Measurements from ENCODE around the gene TXLNB. TPM values are rescaled to one million over a fixed set of nuclear protein-coding genes. Genes with fewer than 3 reads are reported as not detected.

TXLNB gene
- total and polyA plus RNA-seq, 2 of the 13 experiments (the other 11 are each of a cell fraction or from before 2014, with no cell fraction given), result not detected

DNA sequence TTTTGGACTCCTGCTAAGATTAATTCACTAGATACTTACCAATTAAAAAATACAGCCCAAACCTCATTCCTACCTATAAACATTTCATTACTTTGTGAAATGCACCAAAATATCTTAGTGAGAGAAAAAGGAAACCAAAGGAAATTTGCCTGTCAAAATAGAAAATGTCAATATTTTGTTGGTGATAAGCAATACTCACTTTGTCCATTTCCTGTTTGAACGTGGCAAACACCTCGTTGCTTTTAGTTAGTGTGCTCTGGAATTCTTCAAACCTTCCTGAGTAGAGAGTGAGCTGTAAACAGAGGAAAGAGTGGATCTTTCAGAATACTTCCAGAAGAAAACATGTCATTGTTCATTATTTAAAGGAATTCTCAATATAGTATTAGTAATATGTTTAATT lies 44.2 kb downstream of the TXLNB start:
- ATAC-seq, result no peak
- CTCF ChIA-PET (ENCODE audit: low intra/inter-chr PET ratio, low total read pairs), result no interaction called here
- H2AFZ ChIP-seq (ENCODE audit: low read length), result peak overlapping the region; percentile 19
- TF ChIP-seq MIXL1 (CRISPR knock-in tag; IDR thresholded peaks at IDR 0.05) (0 out of 2 replicates have a peak, but pooled peaks have one; percentile 43), ZSCAN31 (CRISPR knock-in tag; IDR thresholded peaks at IDR 0.05; ENCODE audit: low read depth) (no peak), MED1 (CRISPR knock-in tag; IDR thresholded peaks at IDR 0.05) (peak; percentile 21; the same call in 1 of the 2 replicates), FOXA3 (CRISPR knock-in tag; IDR thresholded peaks at IDR 0.05) (0 out of 2 replicates have a peak, but pooled peaks have one; percentile 16), GABPA (IDR thresholded peaks at IDR 0.05; ENCODE audit: low read depth, low read length) (no peak), GABPA (CRISPR knock-in tag; IDR thresholded peaks at IDR 0.05; ENCODE audit: low read depth) (peak; percentile 53), ELF3 (CRISPR knock-in tag; IDR thresholded peaks at IDR 0.05) (peak; percentile 52), AHDC1 (CRISPR knock-in tag; IDR thresholded peaks at IDR 0.05; ENCODE audit: borderline replicate concordance) (0 out of 2 replicates have a peak, but pooled peaks have one; percentile 14), ZNF275 (CRISPR knock-in tag; IDR thresholded peaks at IDR 0.05; ENCODE audit: borderline replicate concordance) (no peak)
- TF ChIP-seq, protein P1, sequence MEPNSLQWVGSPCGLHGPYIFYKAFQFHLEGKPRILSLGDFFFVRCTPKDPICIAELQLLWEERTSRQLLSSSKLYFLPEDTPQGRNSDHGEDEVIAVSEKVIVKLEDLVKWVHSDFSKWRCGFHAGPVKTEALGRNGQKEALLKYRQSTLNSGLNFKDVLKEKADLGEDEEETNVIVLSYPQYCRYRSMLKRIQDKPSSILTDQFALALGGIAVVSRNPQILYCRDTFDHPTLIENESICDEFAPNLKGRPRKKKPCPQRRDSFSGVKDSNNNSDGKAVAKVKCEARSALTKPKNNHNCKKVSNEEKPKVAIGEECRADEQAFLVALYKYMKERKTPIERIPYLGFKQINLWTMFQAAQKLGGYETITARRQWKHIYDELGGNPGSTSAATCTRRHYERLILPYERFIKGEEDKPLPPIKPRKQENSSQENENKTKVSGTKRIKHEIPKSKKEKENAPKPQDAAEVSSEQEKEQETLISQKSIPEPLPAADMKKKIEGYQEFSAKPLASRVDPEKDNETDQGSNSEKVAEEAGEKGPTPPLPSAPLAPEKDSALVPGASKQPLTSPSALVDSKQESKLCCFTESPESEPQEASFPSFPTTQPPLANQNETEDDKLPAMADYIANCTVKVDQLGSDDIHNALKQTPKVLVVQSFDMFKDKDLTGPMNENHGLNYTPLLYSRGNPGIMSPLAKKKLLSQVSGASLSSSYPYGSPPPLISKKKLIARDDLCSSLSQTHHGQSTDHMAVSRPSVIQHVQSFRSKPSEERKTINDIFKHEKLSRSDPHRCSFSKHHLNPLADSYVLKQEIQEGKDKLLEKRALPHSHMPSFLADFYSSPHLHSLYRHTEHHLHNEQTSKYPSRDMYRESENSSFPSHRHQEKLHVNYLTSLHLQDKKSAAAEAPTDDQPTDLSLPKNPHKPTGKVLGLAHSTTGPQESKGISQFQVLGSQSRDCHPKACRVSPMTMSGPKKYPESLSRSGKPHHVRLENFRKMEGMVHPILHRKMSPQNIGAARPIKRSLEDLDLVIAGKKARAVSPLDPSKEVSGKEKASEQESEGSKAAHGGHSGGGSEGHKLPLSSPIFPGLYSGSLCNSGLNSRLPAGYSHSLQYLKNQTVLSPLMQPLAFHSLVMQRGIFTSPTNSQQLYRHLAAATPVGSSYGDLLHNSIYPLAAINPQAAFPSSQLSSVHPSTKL (CRISPR knock-in tag; IDR thresholded peaks at IDR 0.05), result peak; percentile 25; the same call in 1 of the 2 replicates

More for the DNA sequence above, 44.2 kb downstream of the TXLNB start:
- Histone ChIP-seq H3K4me1 (ENCODE audit: insufficient read depth, low read length) (no peaks in the 10 kb centered on the region), H3K27me3 (ENCODE audit: control insufficient read depth in 1 of 2, insufficient read depth in 2 of 2, low read length in 2 of 2) (peaks cover 0 to 8% of the 10 kb centered on the region in 2 experiments; a peak in 1 of 5 replicates), H3K36me3 (replicated peaks in 1 of 2; ENCODE audit: control insufficient read depth in 1 of 2, insufficient read depth in 2 of 2, low read length in 2 of 2) (no peaks in the 10 kb centered on the region), H3K4me2 (ENCODE audit: low read depth, low read length) (peak overlapping the region; percentile 36; the same call in 1 of the 2 replicates), H3K9ac (ENCODE audit: insufficient read depth, low read depth, low read length) (no peak overlapping the region), H3K4me3 (replicated peaks in 1 of 3; ENCODE audit: insufficient read depth in 1 of 3, low read depth in 2 of 3, low read length in 3 of 3) (peak overlapping the region in 1 of 3 experiments; percentile 25; a peak in 1 of 6 replicates), H3K79me2 (ENCODE audit: insufficient read depth, low read length) (no peaks in the 10 kb centered on the region), H4K20me1 (ENCODE audit: insufficient read depth, low read length) (no peaks in the 10 kb centered on the region), H3K9me3 (ENCODE audit: low read length) (no peaks in the 10 kb centered on the region), H3K27ac (ENCODE audit: extremely low read length, insufficient read depth, low read length) (no peak overlapping the region)
- 0% methylated on average over 2 of the region's 2 CpGs for WGBS (ENCODE audit: low lambda C conversion rate)
- in situ Hi-C loops (cut with HindIII; ENCODE audit: extremely low pct_ligation_motif_present, low pct_unique_long_range_greater_than_20kb), result no loop called here
- intact Hi-C loops (cut with micrococcal nuclease; ENCODE audit: unreplicated experiment), result no loop called here
- no peak for DNase-seq (ENCODE audit: low spot score)
- FAIRE-seq, result no peak
- no TSS peak for BruUV-seq (replicated peaks)
- POLR2A ChIA-PET, result interaction anchor here (0.6 kb wide), 1 partner anchor 128 kb away, joined by 3 read pairs; no protein-coding TSS in a partner anchor

All from HepG2 (cell line).